H1 (cell line): ENCODE results near the gene DOCK9.

Experiments used
- CHD1 ChIP-seq: IDR thresholded peaks from 2 replicates; pipeline ENCODE4 v1.6.1; 2012; ENCODE audit warnings: low read depth, low read length, improper control_type of control experiment
- CHD2 ChIP-seq: IDR thresholded peaks from 2 replicates; pipeline ENCODE4 v1.6.1; 2012; ENCODE audit warnings: low read length, improper control_type of control experiment
- EP300 ChIP-seq, 2 experiments: IDR thresholded peaks; 1 replicate in 1 of 2; 2 replicates in 1 of 2; pipeline ENCODE4 v1.6.1; 2011 to 2012; ENCODE audit warnings: low read depth in 2 of 2, low read length in 2 of 2, mild to moderate bottlenecking in 2 of 2, borderline replicate concordance in 1 of 2, inconsistent platforms in 1 of 2, moderate library complexity in 1 of 2
- POLR2A ChIP-seq, 2 experiments: IDR thresholded peaks; 1 replicate in 1 of 2; 2 replicates in 1 of 2; pipeline ENCODE4 v1.6.1; 2011; ENCODE audit warnings: low read depth in 2 of 2, low read length in 2 of 2, mild to moderate bottlenecking in 2 of 2; ENCODE audit errors: control extremely low read depth in 1 of 2
- SP1 ChIP-seq: IDR thresholded peaks from 2 replicates; pipeline ENCODE4 v1.6.1; 2011; ENCODE audit warnings: low read depth, low read length
- TF ChIP-seq, protein P1 (sequence below), 3 experiments: IDR thresholded peaks; 1 replicate in 2 of 3; 2 replicates in 1 of 3; pipeline versions ENCODE4 v1.5.1 to v1.6.1; 2011; ENCODE audit warnings: low read length in 3 of 3, mild to moderate bottlenecking in 3 of 3, inconsistent platforms in 2 of 3, low read depth in 1 of 3, moderate library complexity in 1 of 3; ENCODE audit not compliant: insufficient read depth in 1 of 3; ENCODE audit errors: control extremely low read depth in 1 of 3

DNA sequence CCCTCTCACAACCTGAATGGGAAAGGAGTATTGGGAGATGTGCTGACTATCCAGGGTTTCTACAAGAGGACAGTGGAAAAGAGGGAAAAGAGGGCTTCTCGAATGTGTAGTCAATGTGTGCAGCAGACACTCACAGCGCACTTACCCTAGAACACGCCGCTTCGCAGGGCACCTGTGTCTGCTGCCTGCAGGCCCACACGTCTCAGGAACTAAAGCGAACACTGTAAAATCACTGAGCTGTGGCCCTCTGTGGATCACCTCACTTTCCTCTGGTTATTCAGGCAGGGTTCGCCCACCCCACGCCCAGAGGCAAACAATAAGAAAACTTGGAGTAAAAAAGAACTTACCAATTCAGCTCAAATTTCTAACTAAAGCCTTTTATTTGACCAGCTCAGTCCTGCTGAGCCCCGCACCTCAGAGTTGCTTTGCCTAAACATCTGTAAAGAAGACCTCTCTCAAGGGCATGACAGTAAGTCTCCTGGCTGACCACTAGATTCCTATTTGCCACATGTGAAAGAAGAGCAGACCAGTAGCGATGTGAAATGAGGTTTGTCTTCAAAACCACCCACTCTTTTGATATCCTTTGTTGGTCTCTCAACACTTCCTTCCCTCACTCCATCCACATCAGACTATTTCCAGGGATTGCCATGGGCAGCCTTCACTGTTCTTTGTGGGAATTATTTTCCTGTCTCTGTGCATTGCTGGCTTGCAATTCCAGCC is 19.3 kb upstream of the DOCK9 start:
- TF ChIP-seq, protein P1, sequence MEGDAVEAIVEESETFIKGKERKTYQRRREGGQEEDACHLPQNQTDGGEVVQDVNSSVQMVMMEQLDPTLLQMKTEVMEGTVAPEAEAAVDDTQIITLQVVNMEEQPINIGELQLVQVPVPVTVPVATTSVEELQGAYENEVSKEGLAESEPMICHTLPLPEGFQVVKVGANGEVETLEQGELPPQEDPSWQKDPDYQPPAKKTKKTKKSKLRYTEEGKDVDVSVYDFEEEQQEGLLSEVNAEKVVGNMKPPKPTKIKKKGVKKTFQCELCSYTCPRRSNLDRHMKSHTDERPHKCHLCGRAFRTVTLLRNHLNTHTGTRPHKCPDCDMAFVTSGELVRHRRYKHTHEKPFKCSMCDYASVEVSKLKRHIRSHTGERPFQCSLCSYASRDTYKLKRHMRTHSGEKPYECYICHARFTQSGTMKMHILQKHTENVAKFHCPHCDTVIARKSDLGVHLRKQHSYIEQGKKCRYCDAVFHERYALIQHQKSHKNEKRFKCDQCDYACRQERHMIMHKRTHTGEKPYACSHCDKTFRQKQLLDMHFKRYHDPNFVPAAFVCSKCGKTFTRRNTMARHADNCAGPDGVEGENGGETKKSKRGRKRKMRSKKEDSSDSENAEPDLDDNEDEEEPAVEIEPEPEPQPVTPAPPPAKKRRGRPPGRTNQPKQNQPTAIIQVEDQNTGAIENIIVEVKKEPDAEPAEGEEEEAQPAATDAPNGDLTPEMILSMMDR (IDR thresholded peaks at IDR 0.05; ENCODE audit: control extremely low read depth in 1 of 3, insufficient read depth in 1 of 3, low read depth in 1 of 3, low read length in 3 of 3), result no peak
- TF ChIP-seq CHD2, result no peak
- TF ChIP-seq CHD1, result no peak
- TF ChIP-seq SP1, result no peak
- no peak for TF ChIP-seq POLR2A (IDR thresholded peaks at IDR 0.05; ENCODE audit: control extremely low read depth in 1 of 2, low read depth in 2 of 2, low read length in 2 of 2)
- no peak for TF ChIP-seq EP300 (IDR thresholded peaks at IDR 0.05; ENCODE audit: borderline replicate concordance in 1 of 2, low read depth in 2 of 2, low read length in 2 of 2)
